GM10248 (cell line): ENCODE results near the gene NLK.

Experiments
- CTCF ChIA-PET: fragments of 300-600 bp; sonication (Branson Sonifier 250); formaldehyde crosslinking; extraction: SDS; loops from one replicate; lab custom pipeline; 2021; ENCODE audit warnings: antibody characterized with exemption; lab: Yijun Ruan, JAX
- POLR2A ChIA-PET: fragments of 350-650 bp; sonication (Branson Sonifier 250); formaldehyde crosslinking; extraction: SDS; loops from one replicate; lab custom pipeline; 2020; ENCODE audit warnings: antibody characterized with exemption; lab: Yijun Ruan, JAX
- DNase-seq: peaks from one replicate; pipeline ENCODE4 v3.0.0; 2012; ENCODE audit errors: extremely low spot score
- CTCF ChIP-seq: IDR thresholded peaks from 2 replicates; pipeline ENCODE4 v1.5.1; 2012; ENCODE audit warnings: mild to moderate bottlenecking, low read depth; ENCODE audit errors: extremely low read depth, missing control alignments, control extremely low read depth

Gene NLK

GRCh38 chr17:28042657-28042720 is at the start of gene NLK:
Gene NLK, plus strand, starts transcription at chr17:28042677. Its CDS starts 197 bp downstream, at chr17:28042874.
- ChIA-PET CTCF (interaction anchor here (2.1 to 4.8 kb wide), 2 partner anchors 12 to 149 kb away, joined by 5 to 26 read pairs; partner anchors contain the start of gene LYRM9), POLR2A (interaction anchor here (0.6 to 1.3 kb wide), 2 partner anchors 13 to 798 kb away, joined by 3 to 6 read pairs; no protein-coding TSS in a partner anchor)
- no peak for TF ChIP-seq CTCF
- no peak for DNase-seq

GRCh38 chr17:27993161-27993695 is 49.2 kb upstream of the NLK start:
- CTCF ChIA-PET, result interaction anchor here (0.9 kb wide), 1 partner anchor 8 kb away, joined by 3 read pairs; no protein-coding TSS in a partner anchor
- DNase-seq, result no peak
- TF ChIP-seq CTCF, result no peak
- POLR2A ChIA-PET, result no interaction called here

GRCh38 chr17:27993723-27994310 is 48.7 kb upstream of the NLK start:
- TF ChIP-seq CTCF, result no peak
- ChIA-PET POLR2A (no interaction called here), CTCF (interaction anchor here (0.9 kb wide), 1 partner anchor 9 kb away, joined by 3 read pairs; no protein-coding TSS in a partner anchor)
- DNase-seq, result no peak

- no peak for DNase-seq
- POLR2A ChIA-PET, result no interaction called here
- no peak for TF ChIP-seq CTCF
- CTCF ChIA-PET, result interaction anchor here (0.7 to 1.4 kb wide), 2 partner anchors 9 to 257 kb away, joined by 3 to 5 read pairs; no protein-coding TSS in a partner anchor
Measured at GRCh38 chr17:27994586-27994985, 47.9 kb upstream of the NLK start.

GRCh38 chr17:27995554-27995953 is 46.9 kb upstream of the NLK start:
- no peak for DNase-seq
- POLR2A ChIA-PET, result no interaction called here
- CTCF ChIA-PET, result interaction anchor here (1.4 kb wide), 1 partner anchor 256 kb away, joined by 3 read pairs; no protein-coding TSS in a partner anchor
- TF ChIP-seq CTCF, result no peak

GRCh38 chr17:27996202-27997043 is 46.1 kb upstream of the NLK start:
- TF ChIP-seq CTCF, result no peak
- DNase-seq, result no peak
- ChIA-PET POLR2A (no interaction called here), CTCF (interaction anchor here (1.1 kb wide), 1 partner anchor 15 kb away, joined by 3 read pairs; no protein-coding TSS in a partner anchor)
